ENCODE results near the gene CEPT1.
"Not testable (repeated sequence)": the region's sequence is repeated elsewhere in the genome, so short reads cannot be mapped to it uniquely, and the experiment has no call there.

CEPT1 gene

GRCh38 chr1:111139956-111140679, at the start of gene CEPT1, which contains the start of gene DRAM2:
Gene CEPT1, plus strand, starts transcription at chr1:111140223. Its CDS starts 7,492 bp downstream, at chr1:111147715.
Gene DRAM2, minus strand, starts transcription at chr1:111140093. Its CDS starts 8,539 bp downstream, at chr1:111131554.
- peak; percentile 98 for DNase-seq

GRCh38 chr1:111095421-111095820, 44.6 kb upstream of the CEPT1 start:
- not testable (repeated sequence) for DNase-seq

- DNase-seq = no peak
Observed at GRCh38 chr1:111097356-111098099, 42.5 kb upstream of the CEPT1 start.

- no peak for DNase-seq
Observed at GRCh38 chr1:111099289-111099688, 40.7 kb upstream of the CEPT1 start.

- DNase-seq = no peak
Observed at GRCh38 chr1:111101854-111102642, 38.0 kb upstream of the CEPT1 start.

- DNase-seq = no peak
Observed at GRCh38 chr1:111104981-111105380, 35.0 kb upstream of the CEPT1 start.

- no peak for DNase-seq
Observed at GRCh38 chr1:111110197-111110899, 29.7 kb upstream of the CEPT1 start.

- no peak for DNase-seq
Observed at GRCh38 chr1:111116496-111116895, 23.5 kb upstream of the CEPT1 start.

- DNase-seq = no peak
Observed at GRCh38 chr1:111126354-111126753, 13.7 kb upstream of the CEPT1 start.

- no peak for DNase-seq
Observed at GRCh38 chr1:111127923-111128643, 11.9 kb upstream of the CEPT1 start.

GRCh38 chr1:111129376-111129775, 10.6 kb upstream of the CEPT1 start:
- no peak for DNase-seq

GRCh38 chr1:111131693-111132092, 8.3 kb upstream of the CEPT1 start:
- no peak for DNase-seq

- no peak for DNase-seq
Observed at GRCh38 chr1:111133866-111134265, 6.2 kb upstream of the CEPT1 start.

GRCh38 chr1:111139324-111139955, 583 bp upstream of the CEPT1 start:
- peak; percentile 67 for DNase-seq

- DNase-seq = peak; percentile 69
Observed at GRCh38 chr1:111140680-111140967, 601 bp downstream of the CEPT1 start.

- no peak for DNase-seq
Observed at GRCh38 chr1:111141245-111142220, 1.5 kb downstream of the CEPT1 start.

GRCh38 chr1:111142356-111142975, 2.4 kb downstream of the CEPT1 start:
- peak; percentile 54 for DNase-seq

GRCh38 chr1:111145542-111145941, 5.5 kb downstream of the CEPT1 start:
- no peak for DNase-seq

- no peak for DNase-seq
Observed at GRCh38 chr1:111145963-111146768, 6.1 kb downstream of the CEPT1 start.
